ENCODE results near the gene GAS2L1.
"Not testable (repeated sequence)": the region's sequence is repeated elsewhere in the genome, so short reads cannot be mapped to it uniquely, and the experiment has no call there.

The GAS2L1 gene

GRCh38 chr22:29342177-29342576 is 35.7 kb downstream of the GAS2L1 start:
- no peak for DNase-seq (ENCODE audit: low read depth, low spot score)

GRCh38 chr22:29342577-29343312 is 36.3 kb downstream of the GAS2L1 start:
- DNase-seq (ENCODE audit: low read depth, low spot score) = no peak

- peak; percentile 74 for DNase-seq (ENCODE audit: low read depth, low spot score)
Observed at GRCh38 chr22:29343313-29343805, 36.9 kb downstream of the GAS2L1 start.

- peak; percentile 99 for DNase-seq (ENCODE audit: low read depth, low spot score)
Observed at GRCh38 chr22:29344137-29344536, 37.7 kb downstream of the GAS2L1 start.

- DNase-seq (ENCODE audit: low read depth, low spot score) = not testable (repeated sequence)
Observed at GRCh38 chr22:29344889-29345288, 38.4 kb downstream of the GAS2L1 start.

GRCh38 chr22:29345932-29346331 is 39.5 kb downstream of the GAS2L1 start:
- DNase-seq (ENCODE audit: low read depth, low spot score) = peak; percentile 32

GRCh38 chr22:29346659-29347058 is 40.2 kb downstream of the GAS2L1 start:
- no peak for DNase-seq (ENCODE audit: low read depth, low spot score)

GRCh38 chr22:29348041-29348440 is 41.6 kb downstream of the GAS2L1 start:
- DNase-seq (ENCODE audit: low read depth, low spot score) = no peak

- no peak for DNase-seq (ENCODE audit: low read depth, low spot score)
Observed at GRCh38 chr22:29348956-29349355, 42.5 kb downstream of the GAS2L1 start.

- no peak for DNase-seq (ENCODE audit: low read depth, low spot score)
Observed at GRCh38 chr22:29351042-29351441, 44.6 kb downstream of the GAS2L1 start.

- DNase-seq (ENCODE audit: low read depth, low spot score) = no peak
Observed at GRCh38 chr22:29351891-29352290, 45.4 kb downstream of the GAS2L1 start.

- no peak for DNase-seq (ENCODE audit: low read depth, low spot score)
Observed at GRCh38 chr22:29352778-29353177, 46.3 kb downstream of the GAS2L1 start.

- DNase-seq (ENCODE audit: low read depth, low spot score) = no peak
Observed at GRCh38 chr22:29353286-29353685, 46.8 kb downstream of the GAS2L1 start.

- no peak for DNase-seq (ENCODE audit: low read depth, low spot score)
Observed at GRCh38 chr22:29353860-29354259, 47.4 kb downstream of the GAS2L1 start.

- DNase-seq (ENCODE audit: low read depth, low spot score) = not testable (repeated sequence)
Observed at GRCh38 chr22:29357193-29357890, 50.9 kb downstream of the GAS2L1 start.

GRCh38 chr22:29359469-29359868 is 53.0 kb downstream of the GAS2L1 start:
- DNase-seq (ENCODE audit: low read depth, low spot score) = peak; percentile 86
